Measurements from ENCODE around the gene TECPR2. TPM values are rescaled to one million over a fixed set of nuclear protein-coding genes. Genes with fewer than 3 reads are reported as not detected.

The TECPR2 gene
- total RNA-seq, 1 experiment from 2014 or later = 21.3 TPM

DNA sequence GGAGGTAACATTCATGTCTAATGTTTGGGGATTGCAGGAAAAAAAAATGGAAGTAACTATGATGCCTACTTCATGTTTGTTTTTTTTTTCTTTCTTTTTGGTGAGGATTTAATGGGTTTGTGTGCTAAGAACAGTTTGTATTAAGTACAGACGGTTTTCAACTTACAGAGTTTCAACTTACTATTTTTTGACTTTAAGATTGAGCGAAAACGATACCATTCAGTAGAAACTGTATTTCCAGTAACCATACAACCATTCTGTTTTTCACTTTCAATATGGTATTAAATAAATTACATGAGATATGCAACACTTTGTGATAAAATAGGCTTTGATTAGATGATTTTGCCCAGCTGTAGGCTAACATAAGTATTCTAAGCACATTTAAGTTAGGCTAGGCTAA is 10.4 kb downstream of the TECPR2 start:
- Mint-ChIP-seq H3K36me3 (peaks cover 3% of the 10 kb centered on the region), H3K27ac (no peak overlapping the region), H3K27me3 (ENCODE audit: low read depth) (no peaks in the 10 kb centered on the region; the same call in 1 of the 2 replicates), H3K4me3 (no peak overlapping the region), H3K9me3 (no peaks in the 10 kb centered on the region), H3K4me1 (no peaks in the 10 kb centered on the region)
- ATAC-seq = no peak
- POLR2A ChIA-PET = no interaction called here
- DNase-seq (ENCODE audit: low spot score) = no peak
- CTCF ChIA-PET = no interaction called here
- TF ChIP-seq SMAD3 (CRISPR knock-in tag; IDR thresholded peaks at IDR 0.05; ENCODE audit: borderline replicate concordance) (no peak), ELF4 (CRISPR knock-in tag; IDR thresholded peaks at IDR 0.05; ENCODE audit: low read depth) (no peak), TCF7 (CRISPR knock-in tag; IDR thresholded peaks at IDR 0.05; ENCODE audit: low read depth) (no peak), FOXP1 (CRISPR knock-in tag; IDR thresholded peaks at IDR 0.05; ENCODE audit: borderline replicate concordance) (no peak), ZNF416 (CRISPR knock-in tag; IDR thresholded peaks at IDR 0.05) (no peak), MYBL2 (CRISPR knock-in tag; IDR thresholded peaks at IDR 0.05) (no peak), ZNF263 (CRISPR knock-in tag; IDR thresholded peaks at IDR 0.05; ENCODE audit: low read depth) (no peak)
- TF ChIP-seq, protein P1, sequence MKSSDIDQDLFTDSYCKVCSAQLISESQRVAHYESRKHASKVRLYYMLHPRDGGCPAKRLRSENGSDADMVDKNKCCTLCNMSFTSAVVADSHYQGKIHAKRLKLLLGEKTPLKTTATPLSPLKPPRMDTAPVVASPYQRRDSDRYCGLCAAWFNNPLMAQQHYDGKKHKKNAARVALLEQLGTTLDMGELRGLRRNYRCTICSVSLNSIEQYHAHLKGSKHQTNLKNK (CRISPR knock-in tag; IDR thresholded peaks at IDR 0.05) = no peak
- TF ChIP-seq, protein P2, sequence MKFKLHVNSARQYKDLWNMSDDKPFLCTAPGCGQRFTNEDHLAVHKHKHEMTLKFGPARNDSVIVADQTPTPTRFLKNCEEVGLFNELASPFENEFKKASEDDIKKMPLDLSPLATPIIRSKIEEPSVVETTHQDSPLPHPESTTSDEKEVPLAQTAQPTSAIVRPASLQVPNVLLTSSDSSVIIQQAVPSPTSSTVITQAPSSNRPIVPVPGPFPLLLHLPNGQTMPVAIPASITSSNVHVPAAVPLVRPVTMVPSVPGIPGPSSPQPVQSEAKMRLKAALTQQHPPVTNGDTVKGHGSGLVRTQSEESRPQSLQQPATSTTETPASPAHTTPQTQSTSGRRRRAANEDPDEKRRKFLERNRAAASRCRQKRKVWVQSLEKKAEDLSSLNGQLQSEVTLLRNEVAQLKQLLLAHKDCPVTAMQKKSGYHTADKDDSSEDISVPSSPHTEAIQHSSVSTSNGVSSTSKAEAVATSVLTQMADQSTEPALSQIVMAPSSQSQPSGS (CRISPR knock-in tag; IDR thresholded peaks at IDR 0.05; ENCODE audit: borderline replicate concordance, low read depth) = no peak
- TF ChIP-seq, protein P3, sequence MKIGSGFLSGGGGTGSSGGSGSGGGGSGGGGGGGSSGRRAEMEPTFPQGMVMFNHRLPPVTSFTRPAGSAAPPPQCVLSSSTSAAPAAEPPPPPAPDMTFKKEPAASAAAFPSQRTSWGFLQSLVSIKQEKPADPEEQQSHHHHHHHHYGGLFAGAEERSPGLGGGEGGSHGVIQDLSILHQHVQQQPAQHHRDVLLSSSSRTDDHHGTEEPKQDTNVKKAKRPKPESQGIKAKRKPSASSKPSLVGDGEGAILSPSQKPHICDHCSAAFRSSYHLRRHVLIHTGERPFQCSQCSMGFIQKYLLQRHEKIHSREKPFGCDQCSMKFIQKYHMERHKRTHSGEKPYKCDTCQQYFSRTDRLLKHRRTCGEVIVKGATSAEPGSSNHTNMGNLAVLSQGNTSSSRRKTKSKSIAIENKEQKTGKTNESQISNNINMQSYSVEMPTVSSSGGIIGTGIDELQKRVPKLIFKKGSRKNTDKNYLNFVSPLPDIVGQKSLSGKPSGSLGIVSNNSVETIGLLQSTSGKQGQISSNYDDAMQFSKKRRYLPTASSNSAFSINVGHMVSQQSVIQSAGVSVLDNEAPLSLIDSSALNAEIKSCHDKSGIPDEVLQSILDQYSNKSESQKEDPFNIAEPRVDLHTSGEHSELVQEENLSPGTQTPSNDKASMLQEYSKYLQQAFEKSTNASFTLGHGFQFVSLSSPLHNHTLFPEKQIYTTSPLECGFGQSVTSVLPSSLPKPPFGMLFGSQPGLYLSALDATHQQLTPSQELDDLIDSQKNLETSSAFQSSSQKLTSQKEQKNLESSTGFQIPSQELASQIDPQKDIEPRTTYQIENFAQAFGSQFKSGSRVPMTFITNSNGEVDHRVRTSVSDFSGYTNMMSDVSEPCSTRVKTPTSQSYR (CRISPR knock-in tag; IDR thresholded peaks at IDR 0.05) = no peak

DNA sequence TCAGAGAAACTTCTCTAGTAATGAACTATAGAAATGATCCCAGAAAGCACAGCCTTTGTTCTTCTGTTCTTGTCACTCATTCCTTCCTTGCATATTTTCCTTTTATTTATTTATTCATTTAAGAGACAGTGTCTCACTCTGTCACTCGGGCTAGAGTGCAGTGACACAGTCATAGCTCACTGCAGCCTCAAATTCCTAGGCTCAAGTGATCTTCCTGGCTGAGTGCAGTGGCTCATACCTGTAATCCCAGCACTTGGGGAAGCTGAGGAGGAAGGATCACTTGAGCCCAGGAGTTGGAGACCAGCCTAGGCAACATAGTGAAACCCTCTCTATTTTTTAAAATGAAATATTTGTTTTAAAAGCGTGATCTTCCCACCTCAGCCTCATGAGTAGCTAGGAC is 11.5 kb downstream of the TECPR2 start:
- no peaks in the 10 kb centered on the region for H3K9me3 Mint-ChIP-seq
- TF ChIP-seq TEAD1 (CRISPR knock-in tag; IDR thresholded peaks at IDR 0.05) (no peak), ZNF263 (CRISPR knock-in tag; IDR thresholded peaks at IDR 0.05; ENCODE audit: low read depth) (no peak), NR3C1 (CRISPR knock-in tag; conservative IDR thresholded peaks at IDR 0.05; ENCODE audit: low read depth) (no peak), SP1 (CRISPR knock-in tag; conservative IDR thresholded peaks at IDR 0.05) (no peak), HMGA2 (CRISPR knock-in tag; IDR thresholded peaks at IDR 0.05) (no peak), ETV6 (CRISPR knock-in tag; IDR thresholded peaks at IDR 0.05) (no peak), NFE2L1 (CRISPR knock-in tag; IDR thresholded peaks at IDR 0.05) (no peak), ESRRA (CRISPR knock-in tag; IDR thresholded peaks at IDR 0.05; ENCODE audit: borderline replicate concordance) (no peak)
- TF ChIP-seq, protein P4, sequence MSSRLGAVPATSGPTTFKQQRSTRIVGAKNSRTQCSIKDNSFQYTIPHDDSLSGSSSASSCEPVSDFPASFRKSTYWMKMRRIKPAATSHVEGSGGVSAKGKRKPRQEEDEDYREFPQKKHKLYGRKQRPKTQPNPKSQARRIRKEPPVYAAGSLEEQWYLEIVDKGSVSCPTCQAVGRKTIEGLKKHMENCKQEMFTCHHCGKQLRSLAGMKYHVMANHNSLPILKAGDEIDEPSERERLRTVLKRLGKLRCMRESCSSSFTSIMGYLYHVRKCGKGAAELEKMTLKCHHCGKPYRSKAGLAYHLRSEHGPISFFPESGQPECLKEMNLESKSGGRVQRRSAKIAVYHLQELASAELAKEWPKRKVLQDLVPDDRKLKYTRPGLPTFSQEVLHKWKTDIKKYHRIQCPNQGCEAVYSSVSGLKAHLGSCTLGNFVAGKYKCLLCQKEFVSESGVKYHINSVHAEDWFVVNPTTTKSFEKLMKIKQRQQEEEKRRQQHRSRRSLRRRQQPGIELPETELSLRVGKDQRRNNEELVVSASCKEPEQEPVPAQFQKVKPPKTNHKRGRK (CRISPR knock-in tag; IDR thresholded peaks at IDR 0.05; ENCODE audit: borderline replicate concordance) = no peak
- TF ChIP-seq, protein P5, sequence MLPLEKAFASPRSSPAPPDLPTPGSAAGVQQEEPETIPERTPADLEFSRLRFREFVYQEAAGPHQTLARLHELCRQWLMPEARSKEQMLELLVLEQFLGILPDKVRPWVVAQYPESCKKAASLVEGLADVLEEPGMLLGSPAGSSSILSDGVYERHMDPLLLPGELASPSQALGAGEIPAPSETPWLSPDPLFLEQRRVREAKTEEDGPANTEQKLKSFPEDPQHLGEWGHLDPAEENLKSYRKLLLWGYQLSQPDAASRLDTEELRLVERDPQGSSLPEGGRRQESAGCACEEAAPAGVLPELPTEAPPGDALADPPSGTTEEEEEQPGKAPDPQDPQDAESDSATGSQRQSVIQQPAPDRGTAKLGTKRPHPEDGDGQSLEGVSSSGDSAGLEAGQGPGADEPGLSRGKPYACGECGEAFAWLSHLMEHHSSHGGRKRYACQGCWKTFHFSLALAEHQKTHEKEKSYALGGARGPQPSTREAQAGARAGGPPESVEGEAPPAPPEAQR (CRISPR knock-in tag; IDR thresholded peaks at IDR 0.05) = no peak
- TF ChIP-seq, protein P2 (CRISPR knock-in tag; IDR thresholded peaks at IDR 0.05; ENCODE audit: borderline replicate concordance, low read depth) = no peak
- TF ChIP-seq, protein P6, sequence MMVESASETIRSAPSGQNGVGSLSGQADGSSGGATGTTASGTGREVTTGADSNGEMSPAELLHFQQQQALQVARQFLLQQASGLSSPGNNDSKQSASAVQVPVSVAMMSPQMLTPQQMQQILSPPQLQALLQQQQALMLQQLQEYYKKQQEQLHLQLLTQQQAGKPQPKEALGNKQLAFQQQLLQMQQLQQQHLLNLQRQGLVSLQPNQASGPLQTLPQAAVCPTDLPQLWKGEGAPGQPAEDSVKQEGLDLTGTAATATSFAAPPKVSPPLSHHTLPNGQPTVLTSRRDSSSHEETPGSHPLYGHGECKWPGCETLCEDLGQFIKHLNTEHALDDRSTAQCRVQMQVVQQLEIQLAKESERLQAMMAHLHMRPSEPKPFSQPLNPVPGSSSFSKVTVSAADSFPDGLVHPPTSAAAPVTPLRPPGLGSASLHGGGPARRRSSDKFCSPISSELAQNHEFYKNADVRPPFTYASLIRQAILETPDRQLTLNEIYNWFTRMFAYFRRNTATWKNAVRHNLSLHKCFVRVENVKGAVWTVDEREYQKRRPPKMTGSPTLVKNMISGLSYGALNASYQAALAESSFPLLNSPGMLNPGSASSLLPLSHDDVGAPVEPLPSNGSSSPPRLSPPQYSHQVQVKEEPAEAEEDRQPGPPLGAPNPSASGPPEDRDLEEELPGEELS (CRISPR knock-in tag; IDR thresholded peaks at IDR 0.05) = no peak
- no peak for ATAC-seq
- no peak overlapping the region for H3K4me3 Mint-ChIP-seq
- POLR2A ChIA-PET = no interaction called here
- peaks cover 8% of the 10 kb centered on the region for H3K36me3 Mint-ChIP-seq
- H3K27ac Mint-ChIP-seq = no peak overlapping the region
- CTCF ChIA-PET = no interaction called here
- DNase-seq (ENCODE audit: low spot score) = no peak
- H3K27me3 Mint-ChIP-seq (ENCODE audit: low read depth) = no peaks in the 10 kb centered on the region; the same call in 1 of the 2 replicates
- no peaks in the 10 kb centered on the region for H3K4me1 Mint-ChIP-seq
